Esophagus muscularis mucosa (tissue), 3 donors: ENCODE measurements around the gene LIN28B.

Experiments
- CTCF ChIP-seq, 3 experiments: fragments of 200-600 bp in 2 of 3; fragments of 450-650 bp in 1 of 3; sonication (generic) in 2 of 3; IDR thresholded peaks; one replicate each; pipeline ENCODE4 v1.5.1; 2017 to 2019; ENCODE audit warnings: antibody characterized with exemption in 3 of 3, mild to moderate bottlenecking in 2 of 3, moderate library complexity in 1 of 3
- POLR2A ChIP-seq: fragments of 450-650 bp; IDR thresholded peaks from one replicate; pipeline ENCODE4 v1.6.1; 2017; ENCODE audit warnings: antibody characterized with exemption, moderate library complexity, mild to moderate bottlenecking, low read depth
- POLR2AphosphoS5 ChIP-seq, 2 donors: sonication (generic); formaldehyde crosslinking; IDR thresholded peaks; one replicate each; pipeline ENCODE4 v1.6.1; 2017; ENCODE audit warnings: antibody characterized with exemption in 2 of 2

GRCh38 chr6:105024803-105025202 is 67.9 kb downstream of the LIN28B start:
- TF ChIP-seq CTCF (IDR thresholded peaks at IDR 0.05), result no peak
- no peak for TF ChIP-seq POLR2AphosphoS5 (IDR thresholded peaks at IDR 0.05)
- TF ChIP-seq POLR2A, result no peak
